DMS79 (cell line): ENCODE data around the gene DSCAM.

Source experiments
- DNase-seq: peaks from one replicate; lab custom pipeline; 2025; lab: John Stamatoyannopoulos, UW

The DSCAM gene

DNA sequence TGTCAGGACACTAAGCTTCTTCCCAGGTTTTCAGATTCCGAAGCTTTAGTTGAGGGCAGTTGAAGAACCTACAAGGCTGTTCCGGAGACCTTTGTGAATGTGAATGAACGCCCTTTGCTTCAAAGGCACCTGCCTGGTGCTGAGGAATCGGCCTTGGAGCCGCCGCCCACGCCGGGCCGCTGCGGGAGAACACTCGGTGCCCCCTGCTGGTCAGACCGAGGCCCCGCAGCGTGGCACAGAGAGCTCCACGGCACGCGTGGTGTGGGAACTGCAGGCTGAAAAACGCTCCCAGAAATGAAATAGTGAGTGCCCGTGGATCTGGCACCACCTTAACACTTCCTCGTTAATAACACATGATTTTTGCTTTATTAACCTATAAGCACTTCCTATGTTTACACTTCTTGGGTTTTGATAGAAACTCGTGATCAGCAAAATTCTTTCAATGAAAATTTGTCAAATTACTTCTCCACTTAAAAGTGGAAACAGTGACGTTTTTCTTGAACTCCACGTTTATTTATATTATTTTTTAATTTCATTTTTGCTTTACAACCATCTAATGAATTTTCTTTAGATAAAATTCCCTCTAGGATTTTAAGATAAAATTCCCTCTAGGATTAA lies 460.6 kb downstream of the DSCAM start:
- no peak for DNase-seq

DNA sequence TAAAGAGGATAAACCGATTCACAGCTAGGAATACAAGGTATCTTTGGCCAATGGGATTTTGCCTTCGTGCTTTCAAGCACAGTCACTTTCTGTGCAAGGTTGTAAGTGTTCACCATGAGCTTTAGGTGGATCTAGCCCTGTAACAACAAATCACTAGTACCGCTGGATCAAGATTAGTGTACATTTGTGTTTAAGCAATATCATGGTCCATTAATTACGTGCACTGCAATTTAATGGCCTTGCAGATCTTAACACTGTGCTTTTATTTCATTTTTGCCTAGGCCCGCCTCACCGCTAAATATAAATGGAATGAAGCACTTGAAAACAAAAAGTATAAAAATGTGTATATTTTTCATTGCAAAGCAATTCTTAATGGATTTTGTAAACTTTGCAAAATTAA lies 461.1 kb downstream of the DSCAM start:
- DNase-seq, result peak; percentile 44

DNA sequence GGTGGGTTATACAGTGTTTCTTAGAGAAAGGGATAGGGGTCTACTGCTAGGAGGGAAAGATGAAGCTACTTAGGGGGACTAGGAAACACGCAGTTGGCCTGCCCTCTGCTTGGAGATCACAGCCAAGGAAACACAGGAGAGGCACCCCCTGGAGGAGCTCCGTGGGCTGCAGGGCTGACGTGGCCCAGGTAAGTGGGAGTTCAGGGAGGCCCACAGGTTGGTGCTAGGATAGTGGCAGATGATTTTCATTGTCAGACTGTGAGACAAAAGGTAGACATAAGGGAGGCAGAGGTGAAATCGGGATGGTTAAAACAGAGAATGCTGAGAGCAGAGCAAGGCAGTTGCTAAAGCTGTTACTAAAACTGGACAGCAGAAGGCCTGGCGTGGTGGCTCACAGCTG lies 463.0 kb downstream of the DSCAM start:
- DNase-seq, result no peak

DNA sequence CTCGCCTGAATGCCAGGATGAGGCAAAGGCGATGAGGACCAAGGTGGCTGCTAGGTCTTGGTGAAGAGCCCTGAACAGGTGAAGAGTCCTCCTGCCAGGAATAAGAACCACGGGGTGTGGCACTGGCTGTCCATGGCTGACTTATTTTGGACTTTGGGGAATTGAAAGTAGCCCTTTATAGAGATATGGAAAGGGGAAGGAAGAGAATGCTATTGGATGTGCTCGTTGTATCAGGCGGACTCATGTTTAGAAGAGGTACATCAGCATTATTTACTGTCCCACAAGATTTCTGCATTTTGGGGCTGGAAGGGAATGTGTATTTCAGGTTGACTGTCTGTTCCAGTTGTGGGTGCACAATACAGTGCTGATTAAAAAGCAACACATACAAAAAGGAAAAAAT lies 465.8 kb downstream of the DSCAM start:
- no peak for DNase-seq

DNA sequence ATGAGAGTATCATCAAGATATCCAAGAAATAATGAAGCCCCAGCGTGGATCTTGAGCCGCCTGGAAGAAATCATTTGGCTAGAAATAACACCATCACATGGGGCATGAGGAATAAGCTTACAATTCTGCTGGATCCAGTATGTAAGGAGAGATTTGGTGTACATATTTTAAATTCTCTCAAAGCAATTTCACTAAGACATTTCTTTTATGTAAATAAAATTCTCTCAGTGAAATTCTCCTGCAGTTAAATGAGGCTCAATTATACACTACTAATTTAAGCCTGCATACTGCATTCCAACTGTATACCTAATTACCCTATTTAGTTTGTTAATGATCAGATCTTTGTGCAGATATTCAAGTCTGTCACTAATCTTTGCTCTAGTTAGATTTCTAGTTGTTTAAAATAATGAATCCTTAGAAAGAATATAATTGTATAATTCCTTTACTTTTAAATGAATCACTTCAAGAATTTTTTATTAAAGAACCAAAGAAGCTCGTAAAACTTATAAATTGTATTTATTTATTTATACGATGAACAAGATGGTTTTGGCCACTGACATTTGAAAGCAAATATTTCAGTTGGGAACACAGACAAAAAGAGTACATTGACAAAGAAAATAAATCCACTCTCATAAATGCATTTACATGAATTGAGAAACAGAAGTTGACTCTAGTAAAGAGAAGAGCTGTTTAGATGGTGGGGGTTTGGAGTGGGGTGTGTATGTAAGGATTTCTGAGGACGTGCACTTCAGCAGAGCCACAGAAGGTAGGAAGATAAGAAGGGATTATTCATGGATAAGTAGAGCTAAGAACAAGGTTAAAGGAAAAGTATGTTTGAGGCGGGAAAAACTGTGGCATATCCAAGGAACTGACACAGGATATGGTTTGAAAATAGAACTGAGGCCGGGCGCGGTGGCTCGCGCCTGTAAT lies 466.8 kb downstream of the DSCAM start:
- no peak for DNase-seq

DNA sequence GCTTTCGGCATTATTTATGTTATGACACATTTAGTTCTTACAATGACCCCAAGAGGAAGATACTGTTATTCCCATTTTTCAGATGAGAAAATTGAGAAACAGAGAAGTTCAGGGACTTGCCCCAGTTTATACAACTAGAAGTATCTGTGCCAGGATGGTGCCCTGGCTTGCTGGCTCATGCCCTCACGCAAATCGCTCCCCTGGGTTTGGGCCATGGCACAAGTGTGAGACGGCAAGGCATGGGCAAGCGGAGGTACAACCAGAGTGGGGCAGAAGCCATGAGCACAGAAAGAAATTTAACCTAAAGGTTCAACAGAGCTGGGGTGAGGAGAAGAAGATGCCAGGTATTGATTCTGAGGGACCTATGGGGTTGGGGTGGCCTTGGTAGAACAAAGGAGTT lies 469.8 kb downstream of the DSCAM start:
- no peak for DNase-seq

DNA sequence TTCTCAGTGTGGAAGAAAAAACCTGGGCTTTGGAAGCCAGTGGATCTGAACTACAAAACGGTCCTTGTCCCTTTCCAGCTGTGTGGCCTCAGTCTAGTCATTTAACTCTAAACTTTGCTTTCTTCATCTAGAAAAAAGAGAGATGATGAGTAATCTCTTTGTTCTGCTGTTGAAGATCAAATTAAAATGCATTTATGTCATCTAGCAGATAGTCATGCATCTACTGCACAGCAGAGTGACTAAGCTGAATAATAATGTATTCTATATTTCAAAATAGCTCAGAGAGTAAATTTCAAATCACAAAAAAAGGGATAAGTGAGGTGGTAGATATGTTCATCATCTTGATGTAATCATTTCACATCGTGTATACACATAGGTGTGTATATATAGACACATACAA lies 473.2 kb downstream of the DSCAM start:
- DNase-seq, result no peak

DNA sequence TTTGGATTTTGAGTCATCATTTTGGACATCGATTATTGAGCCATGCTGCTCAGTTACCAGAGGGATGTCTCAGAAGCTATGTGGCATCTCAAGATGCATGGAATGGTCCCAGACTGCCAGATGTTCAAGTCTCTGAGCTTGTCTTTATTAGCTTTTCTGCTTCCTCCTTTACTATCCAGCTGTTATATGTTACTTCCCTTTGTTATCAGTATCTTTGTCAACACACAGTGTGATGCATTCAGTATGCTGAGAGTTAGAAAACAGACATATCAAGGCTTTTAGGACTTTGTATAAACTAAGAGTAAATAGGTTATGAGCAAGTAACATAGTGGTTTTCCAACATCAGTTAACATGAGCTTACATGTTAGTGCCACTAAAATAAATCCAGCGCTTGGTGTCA lies 474.5 kb downstream of the DSCAM start:
- no peak for DNase-seq

DNA sequence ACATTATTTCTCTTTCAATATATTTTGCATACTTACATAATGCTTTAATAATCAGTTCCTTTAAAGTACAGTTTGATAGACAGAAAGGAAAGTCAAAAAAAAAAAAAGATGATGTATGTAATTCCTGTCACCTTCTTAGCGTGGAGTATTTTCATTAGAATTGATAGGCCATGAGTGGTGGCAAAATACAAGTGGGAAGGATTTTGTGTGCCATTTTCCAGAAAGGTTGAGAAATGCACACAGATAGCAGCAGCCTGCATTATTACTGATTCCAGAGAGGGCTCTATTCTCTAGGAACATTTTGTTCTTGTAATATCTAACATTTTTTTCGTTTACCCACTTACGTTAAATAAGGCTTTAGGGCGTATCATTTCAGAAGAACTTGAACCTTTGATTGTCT lies 475.6 kb downstream of the DSCAM start:
- no peak for DNase-seq

DNA sequence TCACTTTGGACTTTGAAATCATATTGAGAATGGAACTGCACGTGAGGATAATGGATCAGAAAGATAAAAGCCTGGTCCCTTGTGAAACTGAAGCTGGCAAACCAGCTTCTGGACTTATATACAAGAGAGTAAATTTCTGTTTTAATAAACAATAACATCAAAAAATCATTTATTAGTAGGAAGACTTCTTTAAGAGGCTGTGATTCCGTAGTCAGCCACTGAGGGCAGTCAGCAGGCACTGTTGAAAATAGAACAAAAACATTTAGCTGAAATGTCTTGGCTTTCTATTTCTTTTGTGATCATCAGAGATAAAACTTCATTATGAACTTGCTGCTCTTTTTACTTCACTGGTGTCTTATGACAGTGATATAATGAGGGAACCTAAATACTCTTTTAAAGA lies 490.3 kb downstream of the DSCAM start:
- DNase-seq, result no peak

DNA sequence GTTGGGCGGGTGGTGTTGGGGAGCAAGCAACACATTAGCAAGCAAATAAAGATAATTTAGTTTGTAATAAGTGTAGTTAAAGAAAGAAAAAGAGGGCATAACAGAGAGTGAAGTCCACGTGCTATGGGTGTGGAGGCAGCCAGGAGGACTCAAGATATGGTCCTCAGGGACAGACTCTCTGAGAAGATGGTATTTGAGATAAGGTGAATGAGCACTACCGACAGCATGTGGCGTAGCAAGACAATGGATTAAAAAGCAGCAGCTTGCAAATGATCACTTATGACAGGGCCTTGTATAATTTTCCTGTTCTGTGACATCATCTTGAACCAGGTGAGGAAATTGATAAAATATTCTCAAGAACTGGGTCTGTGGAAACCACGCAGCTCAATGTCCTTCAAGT lies 491.9 kb downstream of the DSCAM start:
- DNase-seq, result no peak

DNA sequence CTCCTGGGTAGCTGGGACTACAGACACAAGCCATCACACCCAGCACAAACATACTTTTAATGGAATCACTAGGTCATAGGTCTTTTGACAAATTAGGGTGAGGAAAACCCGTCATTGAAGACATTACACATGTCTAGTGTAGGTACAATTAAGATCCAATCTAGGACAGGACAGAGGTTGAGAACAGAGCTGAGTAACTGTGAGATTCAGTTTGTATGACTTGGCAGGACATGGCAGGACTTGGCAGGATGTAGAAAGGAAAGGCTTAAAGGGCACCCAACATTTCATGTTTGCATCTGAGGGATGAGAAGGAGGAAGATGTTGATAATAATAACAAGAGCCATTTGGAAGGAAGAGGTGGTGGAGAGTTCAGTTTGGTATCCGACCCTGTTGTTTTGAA lies 496.0 kb downstream of the DSCAM start:
- no peak for DNase-seq

DNA sequence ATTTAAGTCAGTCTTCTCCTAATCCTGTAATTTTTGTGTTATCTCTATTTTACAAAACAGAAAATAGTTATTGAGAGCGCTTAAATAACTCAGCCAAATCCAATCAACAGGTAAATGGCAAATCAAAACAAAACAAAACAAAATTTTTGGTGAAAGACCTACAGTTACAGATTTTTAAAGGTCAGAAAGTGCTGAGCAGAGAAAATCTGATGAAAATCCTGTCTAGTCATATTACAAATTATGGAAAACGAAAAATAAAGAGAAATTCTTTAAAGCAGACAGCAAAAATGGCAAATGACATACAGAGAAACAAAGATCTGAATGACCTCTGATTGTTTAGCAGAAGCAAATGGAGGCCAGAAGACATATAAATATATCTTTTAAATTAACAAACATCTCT lies 497.4 kb downstream of the DSCAM start:
- no peak for DNase-seq

DNA sequence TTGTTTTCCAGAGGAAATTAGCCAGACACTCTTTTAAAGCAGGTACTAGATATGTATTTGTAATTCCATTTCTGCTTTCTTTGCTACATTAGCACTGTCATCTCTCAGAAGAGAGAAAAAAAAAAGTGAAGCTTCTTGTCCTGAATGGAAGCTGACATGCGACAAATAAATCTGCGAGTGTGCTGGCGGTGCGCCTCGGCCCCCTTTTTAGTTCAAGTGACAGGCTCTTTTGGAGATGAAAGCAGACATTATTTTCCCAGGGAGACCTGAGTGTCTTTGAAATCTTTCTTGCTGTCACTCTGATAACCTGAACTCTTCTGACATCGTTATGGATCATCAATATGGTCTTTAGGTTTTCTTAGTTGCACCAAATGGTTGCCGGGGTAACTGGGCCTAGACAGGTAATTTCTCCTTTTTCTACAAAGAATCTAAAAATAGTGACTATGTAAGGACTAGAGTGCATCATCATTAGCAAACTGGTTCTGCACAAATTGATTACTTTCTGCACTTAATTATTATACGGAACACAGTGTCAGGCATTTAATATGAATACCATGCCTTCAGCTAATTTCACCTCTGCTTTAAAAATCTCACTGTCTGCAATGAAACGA lies 501.1 kb downstream of the DSCAM start:
- no peak for DNase-seq

DNA sequence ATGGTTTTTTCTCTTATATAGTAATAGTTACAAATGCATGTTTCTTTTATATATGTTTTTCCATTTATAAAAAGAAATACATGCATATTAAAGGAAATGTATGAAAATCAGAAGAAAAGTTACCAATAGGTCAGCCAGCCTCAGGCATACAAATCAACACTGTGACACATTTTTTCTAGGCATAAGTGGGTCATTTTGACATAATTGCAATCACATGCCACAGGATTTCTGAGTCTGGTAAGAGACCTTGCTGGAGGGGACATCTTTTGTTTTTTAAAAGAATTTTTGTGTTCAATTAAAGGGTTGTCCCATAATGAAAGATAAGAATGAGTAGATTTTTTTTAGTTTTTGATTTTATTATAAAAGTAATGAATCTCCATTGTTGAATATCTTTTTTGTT lies 506.6 kb downstream of the DSCAM start:
- no peak for DNase-seq

DNA sequence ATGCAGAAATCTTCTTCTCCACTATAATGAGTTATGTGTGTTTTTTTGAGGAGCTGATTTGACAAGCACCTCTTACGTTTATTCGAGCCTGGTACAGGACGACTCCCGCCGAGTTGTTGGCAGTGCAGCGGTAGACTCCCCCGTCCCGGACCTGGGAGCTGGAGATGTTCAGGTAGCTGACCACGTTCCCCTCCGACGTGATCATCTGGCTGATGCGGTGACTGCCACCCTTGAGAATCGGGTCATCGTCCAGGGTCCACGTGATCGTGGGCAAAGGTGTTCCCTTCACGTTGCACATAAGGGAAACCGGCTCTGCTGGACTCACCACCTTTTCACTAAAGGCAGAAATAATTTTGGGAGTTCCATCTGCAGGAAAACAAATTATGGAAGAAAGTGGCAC lies 507.9 kb downstream of the DSCAM start:
- DNase-seq, result no peak

DNA sequence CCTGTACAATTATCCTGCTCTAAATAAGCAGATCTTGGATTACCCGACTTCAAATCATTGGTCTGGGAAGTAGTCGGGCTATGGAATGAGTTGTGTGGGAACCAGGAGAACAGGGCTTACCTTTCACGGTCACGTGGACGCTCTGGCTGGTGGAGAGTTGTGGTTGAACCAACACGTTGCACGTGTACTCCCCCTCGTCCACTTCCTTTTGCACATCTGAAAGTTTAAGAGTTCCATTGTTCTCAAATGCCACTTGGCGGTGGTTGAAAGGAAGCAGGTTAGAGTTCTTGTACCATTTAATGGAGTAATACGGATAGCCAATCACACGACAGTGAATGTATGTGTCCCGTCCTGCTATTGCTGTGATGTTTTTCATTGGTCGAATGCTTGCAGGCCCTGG lies 509.0 kb downstream of the DSCAM start:
- DNase-seq, result no peak

DNA sequence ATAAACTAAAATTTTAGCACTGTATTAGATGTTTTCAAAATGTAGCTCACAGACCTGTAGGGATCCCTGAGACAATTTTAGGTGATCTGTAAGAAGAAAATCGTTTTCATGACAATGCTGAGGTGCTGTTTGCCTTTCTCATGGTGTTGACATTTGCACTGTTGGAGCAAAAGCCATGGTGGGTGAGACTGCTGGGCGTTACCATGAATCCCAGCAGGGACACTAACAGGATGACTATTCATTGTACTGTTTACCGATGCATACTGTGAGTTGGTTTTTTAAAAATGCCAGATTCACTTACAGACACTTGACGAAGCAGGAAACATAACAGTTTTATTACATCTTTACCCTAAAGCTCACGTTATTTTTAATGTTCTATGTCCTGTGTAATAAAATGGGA lies 511.3 kb downstream of the DSCAM start:
- no peak for DNase-seq

DNA sequence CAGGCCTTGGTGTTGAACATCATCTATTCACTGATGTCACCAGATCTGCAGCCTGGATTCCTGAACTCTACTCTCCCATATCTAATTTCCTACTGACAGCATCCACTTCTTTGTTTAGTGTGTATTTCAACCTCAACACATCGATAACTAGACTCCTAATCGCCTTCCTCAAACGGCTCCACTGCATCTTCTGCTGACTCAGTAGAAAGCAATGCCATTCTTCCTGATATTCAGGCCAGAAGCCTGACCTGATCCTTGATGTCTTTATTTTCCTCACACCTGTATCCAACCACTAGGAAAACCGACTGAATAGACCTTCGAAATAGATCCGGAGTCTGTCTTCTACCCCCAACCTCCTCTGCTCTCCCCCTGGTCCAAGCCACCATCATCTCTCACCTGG lies 512.8 kb downstream of the DSCAM start:
- no peak for DNase-seq

DNA sequence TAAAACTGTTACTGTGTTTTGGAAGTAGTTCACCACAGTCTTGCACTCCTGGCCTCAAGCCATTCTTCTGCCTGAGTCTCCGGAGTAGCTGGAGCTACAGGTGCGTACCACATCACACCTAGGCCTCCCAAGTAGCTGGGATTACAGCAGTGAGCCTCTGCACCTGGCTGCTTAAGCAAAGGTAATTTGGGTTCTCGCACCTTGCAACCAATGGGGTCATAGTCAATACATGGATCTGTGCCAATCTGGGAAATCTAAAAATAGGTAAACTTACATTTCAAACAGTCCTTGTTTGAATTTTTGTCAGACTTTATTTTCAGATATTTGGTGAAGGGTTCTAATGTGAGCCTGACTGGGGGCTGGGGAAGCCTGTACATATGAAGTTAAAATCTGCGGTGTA lies 513.2 kb downstream of the DSCAM start:
- no peak for DNase-seq

DNA sequence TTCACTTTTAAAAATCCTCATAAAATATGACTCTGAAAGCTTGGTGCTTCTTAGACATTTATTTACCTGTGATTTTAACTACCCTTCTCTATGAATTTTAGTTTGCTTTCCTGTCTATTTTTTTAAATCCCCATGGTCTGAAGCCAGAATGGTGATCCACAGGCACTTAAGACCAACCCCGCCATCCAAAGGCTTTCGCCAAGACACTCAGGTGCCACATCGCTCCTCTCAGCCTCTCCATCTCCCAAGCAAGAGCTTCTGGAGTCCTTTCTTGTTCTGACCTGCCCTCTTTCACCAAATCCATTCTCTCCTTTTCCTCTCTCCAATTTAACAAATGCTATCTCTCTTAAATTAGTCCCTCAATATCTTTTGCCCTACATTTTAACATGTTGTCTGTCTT lies 515.2 kb downstream of the DSCAM start:
- DNase-seq, result peak; percentile 86

DNA sequence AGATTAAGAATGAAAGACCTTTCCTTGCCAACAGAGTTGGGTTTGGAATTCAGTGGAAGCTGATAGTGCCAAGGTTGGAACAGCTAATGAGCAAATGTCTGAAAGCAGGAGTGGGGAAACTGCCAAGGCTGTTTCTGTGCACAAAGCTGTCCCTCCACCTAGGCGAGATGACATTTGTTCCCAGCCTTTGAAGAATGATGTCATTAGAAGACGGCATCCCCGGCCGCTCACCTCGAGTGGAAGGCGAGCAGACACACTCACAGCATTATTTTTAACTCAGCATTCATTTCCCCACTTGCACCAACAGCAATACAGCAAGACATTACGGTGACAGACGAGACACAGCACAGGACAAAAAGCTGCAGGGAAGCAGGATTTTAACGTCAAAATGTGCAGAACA lies 515.8 kb downstream of the DSCAM start:
- DNase-seq, result peak; percentile 61

DNA sequence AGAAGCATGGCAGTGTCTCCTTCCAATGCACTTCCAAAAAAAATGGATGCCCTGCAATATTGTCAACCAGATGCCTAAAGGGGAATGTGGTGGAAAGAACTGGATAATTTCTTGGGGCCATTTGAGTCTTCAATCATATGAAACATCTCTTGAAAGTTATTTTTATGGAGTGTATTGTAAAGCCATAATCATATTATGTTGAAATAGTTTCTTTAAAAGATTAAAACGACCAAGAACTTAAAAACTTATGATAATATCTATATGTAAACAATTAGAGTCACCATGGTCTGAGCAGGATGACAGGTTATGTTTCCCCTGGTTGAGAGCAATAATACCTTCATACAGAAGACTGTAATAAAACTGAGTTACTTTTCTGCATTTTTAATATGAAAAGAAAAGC lies 522.6 kb downstream of the DSCAM start:
- no peak for DNase-seq
